Right hindlimb (tissue), 1 donor: ENCODE results near the gene ARHGAP9.
A peak's percentile ranks its signal among the peaks of the same experiment; 100 is the strongest.

Source experiments
- DNase-seq: peaks from one replicate; pipeline ENCODE4 v3.0.0-alpha.2; 2018

The ARHGAP9 gene

DNA sequence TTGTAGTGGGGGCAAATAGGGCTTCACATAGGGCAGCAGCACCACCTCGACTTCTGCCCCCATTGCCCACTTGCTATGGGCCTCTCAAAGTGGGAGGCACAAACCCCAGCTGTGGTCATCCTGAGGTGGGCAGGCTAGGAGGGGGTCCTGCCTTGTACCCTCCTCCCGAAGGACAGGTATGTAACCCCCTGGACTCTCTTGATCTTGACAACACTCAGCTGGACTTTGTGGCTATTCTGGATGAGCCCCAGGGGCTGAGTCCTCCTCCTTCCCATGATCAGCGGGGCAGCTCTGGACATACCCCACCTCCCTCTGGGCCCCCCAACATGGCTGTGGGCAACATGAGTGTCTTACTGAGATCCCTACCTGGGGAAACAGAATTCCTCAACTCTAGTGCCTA lies 8.0 kb downstream of the ARHGAP9 start:
- no peak for DNase-seq

DNA sequence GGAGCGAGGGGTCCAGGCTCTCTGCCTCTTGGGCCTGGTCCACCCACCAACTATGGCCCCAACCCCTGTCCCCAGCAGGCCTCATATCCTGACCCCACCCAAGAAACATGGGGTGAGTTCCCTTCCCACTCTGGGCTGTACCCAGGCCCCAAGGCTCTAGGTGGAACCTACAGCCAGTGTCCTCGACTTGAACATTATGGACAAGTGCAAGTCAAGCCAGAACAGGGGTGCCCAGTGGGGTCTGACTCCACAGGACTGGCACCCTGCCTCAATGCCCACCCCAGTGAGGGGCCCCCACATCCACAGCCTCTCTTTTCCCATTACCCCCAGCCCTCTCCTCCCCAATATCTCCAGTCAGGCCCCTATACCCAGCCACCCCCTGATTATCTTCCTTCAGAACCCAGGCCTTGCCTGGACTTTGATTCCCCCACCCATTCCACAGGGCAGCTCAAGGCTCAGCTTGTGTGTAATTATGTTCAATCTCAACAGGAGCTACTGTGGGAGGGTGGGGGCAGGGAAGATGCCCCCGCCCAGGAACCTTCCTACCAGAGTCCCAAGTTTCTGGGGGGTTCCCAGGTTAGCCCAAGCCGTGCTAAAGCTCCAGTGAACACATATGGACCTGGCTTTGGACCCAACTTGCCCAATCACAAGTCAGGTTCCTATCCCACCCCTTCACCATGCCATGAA lies 8.6 kb downstream of the ARHGAP9 start:
- DNase-seq, result no peak

DNA sequence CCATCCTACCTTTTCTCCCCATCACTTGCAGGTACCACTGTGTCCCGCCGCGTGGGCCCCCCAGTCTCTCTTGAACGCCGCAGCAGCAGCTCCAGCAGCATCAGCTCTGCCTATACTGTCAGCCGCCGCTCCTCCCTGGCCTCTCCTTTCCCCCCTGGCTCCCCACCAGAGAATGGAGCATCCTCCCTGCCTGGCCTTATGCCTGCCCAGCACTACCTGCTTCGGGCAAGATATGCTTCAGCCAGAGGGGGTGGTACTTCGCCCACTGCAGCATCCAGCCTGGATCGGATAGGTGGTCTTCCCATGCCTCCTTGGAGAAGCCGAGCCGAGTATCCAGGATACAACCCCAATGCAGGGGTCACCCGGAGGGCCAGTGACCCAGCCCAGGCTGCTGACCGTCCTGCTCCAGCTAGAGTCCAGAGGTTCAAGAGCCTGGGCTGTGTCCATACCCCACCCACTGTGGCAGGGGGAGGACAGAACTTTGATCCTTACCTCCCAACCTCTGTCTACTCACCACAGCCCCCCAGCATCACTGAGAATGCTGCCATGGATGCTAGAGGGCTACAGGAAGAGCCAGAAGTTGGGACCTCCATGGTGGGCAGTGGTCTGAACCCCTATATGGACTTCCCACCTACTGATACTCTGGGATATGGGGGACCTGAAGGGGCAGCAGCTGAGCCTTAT lies 9.2 kb downstream of the ARHGAP9 start:
- DNase-seq, result no peak

DNA sequence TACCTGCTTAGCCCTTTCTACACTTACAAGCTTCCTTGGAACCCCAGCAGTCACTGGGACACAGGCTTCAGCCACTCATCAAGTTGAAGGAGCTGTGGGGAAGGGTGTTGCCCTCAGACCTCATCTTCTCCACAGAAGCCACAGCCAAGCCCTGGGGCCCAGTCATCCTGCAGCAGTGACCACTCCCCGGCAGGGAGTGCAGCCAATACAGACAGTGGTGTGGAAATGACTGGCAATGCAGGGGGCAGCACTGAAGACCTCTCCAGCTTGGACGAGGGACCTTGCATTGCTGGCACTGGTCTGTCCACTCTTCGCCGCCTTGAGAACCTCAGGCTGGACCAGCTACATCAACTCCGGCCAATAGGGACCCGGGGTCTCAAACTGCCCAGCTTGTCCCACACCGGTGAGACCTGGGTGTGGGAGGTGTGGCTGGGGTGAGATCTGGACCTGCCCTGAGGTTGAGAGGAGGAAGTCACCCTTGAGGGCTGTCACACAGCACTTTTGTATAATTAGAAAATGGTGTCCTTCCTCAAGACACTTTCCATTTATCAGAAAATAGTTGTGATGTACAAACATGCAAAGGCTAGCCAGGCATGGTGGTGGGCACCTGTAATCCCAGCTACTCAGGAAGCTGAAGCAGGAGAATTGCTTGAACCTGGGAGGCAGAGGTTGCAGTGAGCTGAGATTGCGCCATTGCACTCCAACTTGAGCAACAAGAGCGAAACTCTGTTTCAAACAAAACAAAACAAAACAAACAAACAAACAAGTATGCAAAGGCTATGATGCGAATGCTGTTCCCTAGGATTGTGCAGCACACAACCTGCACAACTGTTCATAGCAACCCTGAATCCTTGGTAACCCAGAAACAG lies 10.1 kb downstream of the ARHGAP9 start:
- DNase-seq, result no peak

DNA sequence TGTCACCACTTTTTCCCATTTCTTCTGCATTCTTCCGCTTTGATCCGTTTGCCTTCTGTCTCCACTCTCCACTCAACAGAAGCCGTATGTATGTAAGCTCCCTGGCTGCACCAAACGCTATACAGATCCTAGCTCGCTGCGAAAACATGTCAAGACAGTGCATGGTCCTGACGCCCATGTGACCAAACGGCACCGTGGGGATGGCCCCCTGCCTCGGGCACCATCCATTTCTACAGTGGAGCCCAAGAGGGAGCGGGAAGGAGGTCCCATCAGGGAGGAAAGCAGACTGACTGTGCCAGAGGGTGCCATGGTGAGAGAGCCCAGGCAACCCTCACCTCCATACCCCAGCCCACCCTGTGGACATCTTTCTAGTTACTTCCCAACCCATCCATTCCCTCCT lies 11.8 kb downstream of the ARHGAP9 start:
- no peak for DNase-seq

DNA sequence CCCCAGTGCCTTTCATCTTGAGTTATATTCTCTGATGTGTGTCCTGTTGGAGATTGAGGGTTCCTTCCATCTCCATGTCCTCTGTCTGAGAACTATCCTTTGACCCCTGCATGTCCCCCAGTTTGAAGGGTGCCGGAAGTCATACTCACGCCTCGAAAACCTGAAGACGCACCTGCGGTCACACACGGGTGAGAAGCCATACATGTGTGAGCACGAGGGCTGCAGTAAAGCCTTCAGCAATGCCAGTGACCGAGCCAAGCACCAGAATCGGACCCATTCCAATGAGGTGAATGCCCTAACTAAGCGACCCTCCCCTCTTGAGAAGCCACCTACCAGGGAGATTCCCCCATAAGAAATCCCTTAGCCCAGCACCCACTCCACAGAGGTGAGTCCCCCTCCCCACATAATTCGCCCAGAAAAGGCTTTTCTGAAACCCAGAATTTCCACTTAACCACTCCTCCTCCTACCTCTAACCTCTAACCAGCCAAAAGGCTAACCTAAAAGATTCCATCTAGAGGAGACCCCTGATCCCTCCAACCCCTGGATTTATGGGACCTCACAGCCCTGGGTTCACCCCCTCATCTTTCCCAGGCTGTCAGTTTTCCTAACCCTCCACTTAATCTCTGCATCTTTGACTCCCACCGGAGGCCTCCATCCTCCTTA lies 12.3 kb downstream of the ARHGAP9 start:
- DNase-seq, result no peak

DNA sequence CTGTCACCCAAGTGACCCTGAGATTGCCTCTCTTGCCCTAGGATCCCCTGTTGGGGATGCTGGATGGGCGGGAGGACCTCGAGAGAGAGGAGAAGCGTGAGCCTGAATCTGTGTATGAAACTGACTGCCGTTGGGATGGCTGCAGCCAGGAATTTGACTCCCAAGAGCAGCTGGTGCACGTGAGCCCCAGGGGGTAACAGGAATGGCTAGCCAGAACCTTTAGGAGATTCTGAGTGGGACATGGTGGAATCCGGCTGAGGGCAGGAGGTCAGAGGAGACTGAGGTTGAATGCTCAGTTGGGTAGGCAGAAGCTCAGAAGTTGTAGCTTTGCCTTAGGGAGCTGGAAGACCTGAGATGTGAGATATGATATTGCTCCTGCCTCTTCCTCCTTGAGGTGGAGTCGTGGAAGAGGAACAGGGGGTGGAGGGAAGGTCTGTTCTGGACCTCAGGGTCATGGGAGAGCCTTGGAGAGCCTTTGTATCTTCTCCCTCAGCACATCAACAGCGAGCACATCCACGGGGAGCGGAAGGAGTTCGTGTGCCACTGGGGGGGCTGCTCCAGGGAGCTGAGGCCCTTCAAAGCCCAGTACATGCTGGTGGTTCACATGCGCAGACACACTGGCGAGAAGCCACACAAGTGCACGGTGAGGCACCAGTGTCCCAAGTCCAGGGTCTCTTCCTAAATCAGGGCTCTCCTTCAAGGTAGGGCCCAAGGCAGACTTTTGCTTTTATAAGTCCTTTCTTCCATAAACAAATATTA lies 13.7 kb downstream of the ARHGAP9 start:
- DNase-seq, result no peak

DNA sequence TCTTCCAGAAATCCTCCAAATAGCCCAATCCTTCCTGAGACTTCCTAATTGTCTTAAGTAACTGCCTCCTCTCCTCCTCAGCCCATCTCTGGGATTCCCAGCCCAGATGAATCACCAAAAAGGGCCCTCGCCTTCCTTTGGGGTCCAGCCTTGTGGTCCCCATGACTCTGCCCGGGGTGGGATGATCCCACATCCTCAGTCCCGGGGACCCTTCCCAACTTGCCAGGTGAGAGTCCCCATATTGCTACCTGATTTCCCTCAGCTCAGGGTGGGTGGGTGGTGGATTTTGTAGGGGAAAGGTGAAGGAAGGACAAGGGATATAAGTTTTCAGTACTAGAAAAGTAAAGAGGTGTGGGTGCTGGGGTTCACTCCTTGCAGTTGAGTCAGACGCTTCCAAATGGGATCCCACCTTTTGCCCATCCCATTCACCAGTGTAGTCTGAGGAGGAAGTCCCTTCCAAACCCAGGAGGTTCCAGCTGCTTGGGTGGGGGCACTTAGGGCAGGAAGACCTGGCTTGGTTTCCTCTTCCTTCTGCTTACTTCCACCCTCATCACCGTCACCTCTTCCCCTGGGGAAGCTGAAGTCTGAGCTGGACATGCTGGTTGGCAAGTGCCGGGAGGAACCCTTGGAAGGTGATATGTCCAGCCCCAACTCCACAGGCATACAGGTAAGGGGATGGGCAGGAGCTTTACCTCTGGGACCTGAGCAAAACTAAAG lies 14.5 kb downstream of the ARHGAP9 start:
- no peak for DNase-seq

DNA sequence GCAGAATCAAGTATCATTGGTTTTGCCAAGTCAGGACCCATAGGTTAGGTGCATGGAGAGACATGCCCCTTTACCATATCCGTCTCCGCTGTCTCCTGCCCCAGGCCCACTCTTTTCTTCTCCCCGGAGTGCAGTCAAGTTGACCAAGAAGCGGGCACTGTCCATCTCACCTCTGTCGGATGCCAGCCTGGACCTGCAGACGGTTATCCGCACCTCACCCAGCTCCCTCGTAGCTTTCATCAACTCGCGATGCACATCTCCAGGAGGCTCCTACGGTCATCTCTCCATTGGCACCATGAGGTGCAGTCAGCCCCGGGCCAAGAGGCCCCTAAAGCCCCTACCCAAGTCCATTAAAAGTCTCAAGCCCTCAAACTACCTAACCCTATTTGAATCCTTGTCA lies 15.1 kb downstream of the ARHGAP9 start:
- no peak for DNase-seq

DNA sequence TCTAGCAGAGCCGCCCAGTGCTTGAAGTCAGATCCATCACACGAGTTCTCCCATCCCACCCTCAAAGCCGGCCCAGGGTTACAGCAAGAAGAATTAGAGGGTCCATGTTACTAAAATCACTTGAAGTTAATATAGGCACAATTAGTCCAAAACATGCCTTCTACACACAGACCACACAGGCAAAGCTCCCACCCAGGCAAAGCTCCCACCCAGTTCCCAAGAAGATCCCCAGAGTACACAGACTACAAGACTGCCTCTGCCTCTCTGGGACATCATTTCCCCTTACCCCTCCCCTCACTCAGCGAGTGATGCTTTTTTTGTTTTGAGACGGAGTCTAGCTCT lies 16.8 kb downstream of the ARHGAP9 start:
- no peak for DNase-seq

DNA sequence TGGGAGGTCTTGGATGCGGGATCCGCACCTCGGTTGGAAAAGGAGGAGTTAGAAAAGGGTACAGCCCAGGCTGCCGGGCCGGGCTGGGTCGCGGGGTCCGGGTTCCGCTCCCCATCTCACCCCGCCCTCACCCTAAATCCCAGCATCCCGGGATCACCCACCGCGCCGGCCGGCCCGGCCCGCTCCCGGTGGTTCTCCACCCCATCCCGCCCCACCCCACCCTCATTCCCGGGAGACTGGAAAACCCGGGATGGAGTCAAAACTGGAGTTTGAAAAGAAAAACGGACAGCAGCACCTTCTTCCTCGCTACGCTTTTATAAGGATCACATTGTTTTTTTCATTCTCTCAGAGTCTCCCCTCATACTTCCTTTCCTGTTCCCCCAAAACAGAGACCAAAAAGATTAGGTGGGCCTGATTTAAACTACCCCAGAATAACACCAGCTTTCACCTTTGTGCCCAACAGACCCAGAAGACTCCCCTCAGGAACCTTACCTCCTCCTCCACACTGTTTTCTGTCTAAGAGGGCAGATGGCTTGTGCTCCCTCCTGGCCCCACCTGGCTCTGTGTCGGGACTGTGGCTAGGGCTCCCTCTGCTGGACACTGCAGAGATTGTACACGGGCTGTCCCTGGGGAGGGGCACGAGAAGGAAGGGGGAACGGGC lies 17.3 kb downstream of the ARHGAP9 start:
- DNase-seq, result peak; percentile 89

DNA sequence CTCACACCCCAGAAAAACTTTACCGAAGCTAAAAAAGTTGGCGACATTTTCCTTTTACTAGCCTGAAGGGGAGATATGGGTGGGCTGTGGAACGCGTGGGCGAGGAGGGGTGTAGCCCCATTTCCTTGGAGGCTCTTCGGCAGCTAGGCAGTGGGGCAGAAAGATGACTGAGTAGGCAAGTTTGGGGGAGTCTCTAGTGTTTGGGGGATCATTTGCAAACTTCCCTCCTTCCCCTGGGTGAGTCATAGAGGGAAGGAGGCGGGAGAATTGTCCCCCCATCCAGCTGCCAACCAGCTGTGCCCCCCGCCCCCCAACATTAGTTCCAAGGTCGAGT lies 17.8 kb downstream of the ARHGAP9 start:
- DNase-seq, result no peak

DNA sequence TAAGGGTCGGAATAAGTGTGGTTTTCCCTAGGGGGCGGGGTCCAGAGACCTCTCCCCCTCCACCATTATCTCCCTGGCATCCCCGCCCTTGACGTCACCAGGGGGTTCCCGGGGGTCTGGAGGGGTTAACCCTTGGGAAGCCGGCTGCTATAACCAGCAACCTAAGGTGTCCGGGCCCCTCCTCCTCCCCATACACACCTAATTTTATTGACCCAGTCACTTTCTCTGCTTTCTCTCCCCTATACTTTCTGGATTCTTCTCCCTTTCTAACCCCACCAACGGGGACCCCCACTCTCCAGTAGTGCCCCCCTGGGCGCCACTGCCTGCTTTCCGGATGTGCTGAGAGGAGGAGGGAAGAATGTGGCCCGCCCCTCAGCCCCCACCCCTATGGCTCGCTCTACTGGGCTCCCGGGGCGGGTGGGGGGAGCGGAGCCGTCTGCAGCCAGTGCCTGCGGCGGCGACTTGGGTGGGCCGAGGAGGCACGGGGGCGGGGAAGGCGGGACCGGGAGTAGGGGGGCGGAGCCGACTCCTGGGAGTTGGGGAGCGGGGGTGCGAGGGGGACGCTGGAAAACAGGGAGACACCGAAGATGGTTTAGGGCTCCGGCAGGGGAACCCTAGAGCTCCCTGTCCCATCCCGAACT lies 18.3 kb downstream of the ARHGAP9 start:
- peak; percentile 91 for DNase-seq

DNA sequence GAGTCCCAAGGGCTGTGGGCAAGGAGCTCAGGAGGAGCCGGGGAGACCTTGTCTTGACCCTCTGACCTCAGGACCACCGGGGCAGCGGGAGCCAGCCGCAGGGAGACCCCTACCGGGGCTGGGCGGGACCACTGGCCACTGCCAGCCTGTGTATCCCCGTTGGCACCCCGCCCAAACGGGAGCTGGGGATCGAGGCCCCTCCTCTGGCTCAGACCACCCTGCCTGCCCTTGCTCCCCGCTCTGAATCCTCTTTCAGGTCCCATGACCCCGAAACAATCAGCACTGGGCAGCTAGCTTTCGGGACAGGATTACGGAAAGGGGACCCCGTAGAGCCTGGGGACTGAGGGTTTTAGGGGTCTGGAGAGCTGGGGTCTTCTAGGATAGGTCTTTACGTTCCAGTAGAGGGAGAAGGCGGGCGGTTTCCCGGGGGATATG lies 18.8 kb downstream of the ARHGAP9 start:
- peak; percentile 58 for DNase-seq

DNA sequence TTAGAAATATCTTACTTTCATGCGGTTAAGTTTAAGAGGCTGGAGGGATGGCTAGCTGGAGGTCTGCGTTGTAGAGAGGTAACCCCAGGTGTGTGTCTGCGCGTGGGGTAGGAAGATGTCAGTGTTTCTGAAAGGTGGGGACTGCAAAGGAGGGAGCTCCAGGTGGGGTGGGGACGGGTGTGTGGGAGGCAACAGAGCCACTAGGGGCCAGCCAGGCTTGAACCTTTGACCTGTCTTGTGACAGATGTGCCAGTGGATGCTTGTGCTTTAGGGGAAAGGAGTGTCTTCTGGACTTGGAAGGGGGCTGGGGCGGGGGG lies 19.2 kb downstream of the ARHGAP9 start:
- no peak for DNase-seq

DNA sequence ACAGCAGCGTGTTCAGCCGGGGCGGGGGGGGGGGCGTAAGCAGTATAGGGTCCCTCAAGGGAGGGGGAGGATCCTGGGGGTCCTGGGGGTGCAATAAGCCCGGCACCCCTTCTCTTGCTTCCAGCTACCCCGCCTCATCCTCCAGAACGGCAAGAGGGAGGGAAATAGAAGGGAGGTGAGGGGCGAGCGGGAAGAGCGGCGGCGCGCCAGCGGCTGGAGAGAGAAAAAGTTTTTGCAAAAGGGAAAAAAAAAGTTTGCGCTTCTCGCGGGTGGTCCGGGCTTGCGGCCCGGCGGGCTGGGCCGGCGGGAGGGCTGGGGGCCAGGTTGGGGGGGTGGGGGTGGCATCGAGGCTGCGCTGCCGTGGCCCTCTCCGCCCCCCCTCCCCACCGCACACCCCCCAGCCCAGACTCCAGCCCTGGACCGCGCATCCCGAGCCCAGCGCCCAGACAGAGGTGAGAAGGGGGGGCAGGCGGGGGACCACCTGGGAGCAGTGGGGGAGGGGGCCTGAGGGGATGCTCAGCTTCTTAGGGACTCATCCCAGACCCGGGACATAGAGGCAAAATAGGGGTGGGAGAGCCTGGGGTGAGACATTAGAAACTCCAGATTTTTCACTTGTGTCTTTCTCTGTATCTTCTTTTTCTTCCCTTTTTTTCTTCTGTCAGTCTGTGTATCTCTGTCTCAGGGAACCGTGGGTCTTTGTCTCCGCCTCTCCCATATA lies 19.8 kb downstream of the ARHGAP9 start, which contains the start of gene GLI1:
TSS of gene GLI1 (plus strand) at position 36 of the 718 bp plus-strand sequence. CDS start 3,907 bp downstream, outside the sequence.
- peak; percentile 89 for DNase-seq

DNA sequence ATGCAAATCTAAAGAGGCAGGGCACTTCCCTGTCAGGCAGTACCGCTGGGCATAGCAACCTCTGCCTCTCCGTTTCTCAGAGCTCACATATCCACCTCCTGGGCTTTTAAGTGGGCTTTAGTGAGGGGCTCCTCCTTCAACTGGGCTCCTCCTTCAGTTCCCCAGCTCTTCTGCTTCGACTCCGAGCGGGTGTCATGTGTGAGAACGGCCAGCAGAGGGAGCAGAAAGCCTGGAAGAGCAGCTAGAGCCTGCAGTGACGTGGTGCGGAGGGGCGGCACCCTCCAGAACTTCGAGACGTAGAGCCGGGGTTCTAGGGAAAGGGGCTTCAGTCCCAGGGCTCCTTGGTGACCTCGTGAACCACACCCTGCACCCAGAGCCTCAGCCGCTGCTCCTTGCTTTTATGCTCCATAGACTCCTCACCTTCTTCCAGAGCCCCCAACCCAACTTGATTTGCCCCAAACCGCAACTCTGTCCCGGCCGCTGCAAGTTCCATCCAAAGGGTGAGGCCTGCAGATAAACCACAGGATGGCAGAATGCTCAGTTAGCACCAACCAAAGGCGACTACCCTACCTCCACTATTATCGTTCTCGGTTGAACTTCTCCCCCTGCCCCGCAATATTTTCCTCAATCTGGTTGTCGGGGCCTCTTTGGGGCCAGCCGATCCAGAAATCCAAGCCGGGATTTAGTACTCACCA lies 20.5 kb downstream of the ARHGAP9 start:
- peak; percentile 97 for DNase-seq

DNA sequence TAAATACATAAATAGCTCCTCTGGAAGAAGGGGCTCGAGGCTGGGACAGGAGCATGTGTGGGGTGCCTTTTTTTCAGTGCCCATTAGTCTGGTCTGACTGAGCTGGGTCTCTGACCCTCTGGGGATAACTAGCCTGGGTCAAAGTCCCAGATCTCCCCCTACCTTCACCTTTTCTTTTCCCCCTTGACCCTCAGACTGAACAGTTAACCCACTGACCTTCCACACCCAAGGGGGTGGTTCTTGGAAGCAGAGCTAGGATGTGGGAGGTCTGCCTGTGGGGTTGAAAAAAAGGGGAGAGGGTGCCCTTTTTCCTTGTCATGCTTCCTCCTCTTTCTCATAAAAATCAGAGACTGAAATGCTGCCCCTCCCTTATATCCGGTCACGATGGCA lies 21.0 kb downstream of the ARHGAP9 start:
- no peak for DNase-seq

DNA sequence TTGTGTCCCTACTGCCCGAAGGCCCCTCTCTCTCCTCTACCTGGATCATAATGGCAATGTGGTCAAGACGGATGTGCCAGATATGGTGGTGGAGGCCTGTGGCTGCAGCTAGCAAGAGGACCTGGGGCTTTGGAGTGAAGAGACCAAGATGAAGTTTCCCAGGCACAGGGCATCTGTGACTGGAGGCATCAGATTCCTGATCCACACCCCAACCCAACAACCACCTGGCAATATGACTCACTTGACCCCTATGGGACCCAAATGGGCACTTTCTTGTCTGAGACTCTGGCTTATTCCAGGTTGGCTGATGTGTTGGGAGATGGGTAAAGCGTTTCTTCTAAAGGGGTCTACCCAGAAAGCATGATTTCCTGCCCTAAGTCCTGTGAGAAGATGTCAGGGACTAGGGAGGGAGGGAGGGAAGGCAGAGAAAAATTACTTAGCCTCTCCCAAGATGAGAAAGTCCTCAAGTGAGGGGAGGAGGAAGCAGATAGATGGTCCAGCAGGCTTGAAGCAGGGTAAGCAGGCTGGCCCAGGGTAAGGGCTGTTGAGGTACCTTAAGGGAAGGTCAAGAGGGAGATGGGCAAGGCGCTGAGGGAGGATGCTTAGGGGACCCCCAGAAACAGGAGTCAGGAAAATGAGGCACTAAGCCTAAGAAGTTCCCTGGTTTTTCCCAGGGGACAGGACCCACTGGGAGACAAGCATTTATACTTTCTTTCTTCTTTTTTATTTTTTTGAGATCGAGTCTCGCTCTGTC lies 22.8 kb downstream of the ARHGAP9 start:
- DNase-seq, result no peak
